ENCODE measurements around the gene F10.
"Not testable (repeated sequence)": the region's sequence is repeated elsewhere in the genome, so short reads cannot be mapped to it uniquely, and the experiment has no call there.

F10 gene

DNA sequence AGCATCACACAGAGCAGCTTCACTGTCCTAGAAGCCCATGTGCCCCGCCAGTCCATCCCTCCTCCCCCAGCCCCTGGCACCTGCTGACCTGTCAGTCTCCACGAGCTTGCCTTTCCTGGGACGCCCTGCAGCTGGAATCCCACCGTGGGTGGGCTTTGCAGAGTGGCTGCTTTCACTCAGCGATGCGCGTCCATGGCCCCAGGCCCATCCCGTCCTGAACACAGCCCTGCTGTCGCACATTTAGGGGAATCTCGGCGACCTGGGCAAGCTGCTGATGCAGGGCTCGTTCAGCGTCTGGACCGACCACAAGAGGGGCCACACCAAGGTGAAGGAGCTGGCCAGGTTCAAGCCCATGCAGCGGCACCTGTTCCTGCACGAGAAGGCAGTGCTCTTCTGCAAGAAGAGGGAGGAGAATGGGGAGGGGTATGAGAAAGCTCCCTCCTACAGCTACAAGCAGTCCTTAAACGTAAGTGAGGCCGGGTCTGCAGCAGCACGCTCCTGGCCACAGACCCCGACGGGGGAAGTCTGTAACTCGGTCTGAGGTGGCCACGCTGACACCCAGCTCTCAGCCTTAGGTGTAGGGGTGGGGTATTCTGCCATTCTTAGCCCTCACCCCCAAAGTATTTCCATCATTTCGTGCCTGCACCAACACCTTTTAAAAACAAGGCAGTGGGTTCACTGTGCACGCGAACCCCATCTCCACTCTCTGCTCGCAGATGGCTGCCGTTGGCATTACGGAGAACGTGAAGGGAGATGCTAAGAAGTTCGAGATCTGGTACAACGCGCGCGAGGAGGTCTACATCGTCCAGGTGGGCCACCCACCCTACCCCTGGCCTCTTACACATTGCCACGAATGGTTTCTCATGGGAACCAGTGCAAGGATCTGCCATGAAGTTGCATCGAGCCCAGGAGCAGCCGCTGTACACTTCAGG is 35.3 kb upstream of the F10 start:
- no peak for DNase-seq

DNA sequence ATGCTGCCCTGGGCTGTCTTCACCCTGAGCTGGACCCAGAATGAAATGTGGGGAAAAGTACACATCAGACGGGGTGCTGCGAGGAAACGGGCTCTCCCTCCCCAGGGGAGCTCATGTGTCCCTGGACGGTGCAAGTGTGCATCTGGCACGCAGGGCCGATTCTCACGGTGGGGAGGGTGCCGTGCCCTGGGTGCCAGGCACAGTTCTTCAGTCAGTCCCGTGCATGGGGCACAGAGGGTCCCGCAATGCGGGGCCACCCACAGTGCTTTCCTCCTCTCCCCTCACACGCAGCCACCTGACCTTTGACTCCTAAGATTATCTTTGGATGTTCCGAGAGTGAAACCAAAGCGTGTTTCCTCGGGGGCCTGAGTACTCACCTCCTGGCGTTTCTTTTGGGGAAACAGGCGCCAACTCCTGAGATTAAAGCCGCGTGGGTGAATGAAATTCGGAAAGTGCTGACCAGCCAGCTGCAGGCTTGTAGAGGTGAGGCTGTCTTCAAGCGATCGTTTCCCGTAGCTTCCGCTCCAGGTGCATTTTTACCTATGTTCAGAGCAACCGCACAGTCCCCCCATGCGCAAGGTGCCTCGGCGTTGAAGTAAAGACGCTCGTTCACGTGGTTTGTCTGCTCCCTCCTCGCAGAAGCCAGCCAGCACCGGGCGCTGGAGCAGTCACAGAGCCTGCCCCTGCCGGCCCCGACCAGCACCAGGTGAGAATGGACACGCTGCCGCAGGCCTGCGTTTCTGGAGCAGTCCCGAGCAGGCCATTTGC is 34.5 kb upstream of the F10 start:
- DNase-seq = no peak

DNA sequence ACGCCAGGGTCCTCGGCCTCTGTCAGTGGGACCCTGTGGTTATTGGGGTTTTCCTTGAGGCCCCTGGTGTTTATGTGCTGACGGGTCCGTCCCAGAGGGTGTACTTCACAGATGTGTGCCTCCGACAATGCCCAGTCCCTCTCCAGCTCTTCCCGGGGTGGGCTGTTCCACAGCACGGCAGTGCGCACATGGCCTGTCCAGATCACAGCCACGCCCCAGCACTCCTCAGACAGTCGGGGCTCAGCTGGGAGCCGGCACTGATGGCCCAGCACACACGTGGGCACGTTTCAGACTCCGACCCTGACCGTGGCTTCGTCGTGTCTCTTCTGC is 33.9 kb upstream of the F10 start:
- DNase-seq = no peak

DNA sequence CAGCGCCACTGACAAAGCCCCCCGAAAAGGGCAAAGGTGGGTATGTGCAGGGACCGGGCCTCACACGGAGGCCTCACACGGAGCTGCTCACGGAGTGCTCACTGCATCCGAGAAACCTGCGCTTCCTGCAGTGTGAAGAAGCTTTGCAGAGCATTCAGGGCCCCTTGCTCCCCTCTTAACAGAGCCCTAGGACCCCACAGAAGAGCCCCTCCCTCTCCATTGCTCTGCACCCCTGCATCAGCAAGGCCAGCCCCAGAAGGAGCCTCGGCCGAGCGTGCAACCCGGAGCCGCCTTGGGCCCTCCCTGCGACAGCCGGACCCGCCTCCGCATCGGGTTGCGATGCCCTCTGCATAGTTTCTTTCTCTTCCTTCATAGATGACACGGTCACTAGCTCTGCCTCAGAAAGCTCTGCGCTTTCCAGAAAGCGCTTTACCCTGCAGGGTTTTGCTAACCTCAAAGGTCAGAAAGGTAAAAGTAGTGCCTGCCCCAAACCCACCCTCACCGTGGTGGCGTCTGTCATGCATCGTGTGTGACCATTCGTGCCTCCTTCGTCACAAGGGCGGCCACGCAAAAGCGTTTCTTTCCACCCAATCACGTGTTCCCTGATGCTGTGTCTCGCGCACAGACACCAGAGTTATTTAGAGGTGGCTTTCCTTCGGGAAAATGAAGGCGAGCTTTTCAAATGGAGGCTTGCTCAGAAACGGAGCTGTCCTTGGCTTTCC is 32.7 kb upstream of the F10 start:
- DNase-seq = no peak

DNA sequence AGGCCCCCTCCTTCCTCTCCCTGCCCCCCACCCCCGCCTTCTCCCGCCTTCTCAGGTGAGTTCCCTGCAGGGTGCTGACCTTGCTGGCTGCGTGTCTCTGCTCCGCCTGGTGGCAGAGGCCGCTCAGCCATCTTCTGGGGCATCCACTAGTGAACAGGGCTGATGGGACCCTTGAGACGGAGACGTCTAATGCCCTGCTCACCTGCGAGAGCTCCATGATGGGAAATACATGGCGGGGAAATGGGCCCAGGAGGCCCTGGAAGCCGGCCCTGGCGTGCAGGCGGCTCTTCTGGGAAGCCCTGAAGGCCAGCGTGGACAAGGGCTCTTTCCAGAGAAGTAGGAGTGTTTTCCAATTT is 32.2 kb upstream of the F10 start:
- no peak for DNase-seq

DNA sequence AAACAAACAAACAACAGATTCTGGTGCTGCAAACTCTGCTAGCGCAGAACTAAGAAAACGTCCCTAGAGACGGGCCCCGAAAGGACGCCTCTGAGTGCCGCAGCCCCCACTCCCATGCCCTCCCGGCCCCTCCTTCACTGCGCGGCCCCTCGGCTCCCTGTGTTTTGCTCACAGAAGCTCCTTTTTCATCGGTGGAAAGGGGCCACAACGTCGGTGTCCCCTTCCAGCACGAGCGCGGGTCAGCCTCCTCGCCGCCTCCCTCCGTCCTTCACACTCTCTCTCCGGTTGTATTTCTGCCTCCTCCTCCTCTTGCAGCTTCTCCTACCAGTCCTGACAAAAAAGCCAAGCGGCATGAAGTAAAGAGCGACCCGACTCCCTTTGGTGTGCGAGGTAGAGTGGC is 31.8 kb upstream of the F10 start:
- DNase-seq = no peak

DNA sequence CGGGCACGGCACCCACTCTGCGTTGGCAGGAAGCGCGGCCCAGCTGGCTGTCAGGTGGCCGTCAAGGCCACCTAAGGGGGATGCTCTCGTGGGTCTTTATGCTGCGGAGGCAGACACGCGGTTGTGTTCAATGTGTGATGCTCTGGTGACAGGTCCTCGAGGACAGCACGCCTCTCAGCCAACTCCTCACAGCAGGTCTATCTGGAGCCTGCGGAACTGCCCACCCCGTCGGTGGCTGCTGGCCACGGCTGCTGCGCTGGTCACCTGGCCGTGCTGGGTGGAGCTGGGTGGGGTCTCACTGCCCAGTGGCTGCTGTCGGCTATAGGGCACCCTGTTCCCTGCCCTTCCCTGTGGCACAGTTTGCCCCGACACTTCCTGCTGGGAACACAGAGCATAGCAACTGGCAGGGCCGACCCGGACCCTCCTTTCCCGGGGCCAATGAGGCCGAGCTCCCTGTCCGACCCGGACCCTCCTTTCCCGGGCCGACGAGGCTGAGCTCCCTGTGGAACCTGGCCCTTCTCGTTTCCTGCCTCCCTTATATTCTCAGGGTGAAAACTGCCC is 31.3 kb upstream of the F10 start:
- no peak for DNase-seq

DNA sequence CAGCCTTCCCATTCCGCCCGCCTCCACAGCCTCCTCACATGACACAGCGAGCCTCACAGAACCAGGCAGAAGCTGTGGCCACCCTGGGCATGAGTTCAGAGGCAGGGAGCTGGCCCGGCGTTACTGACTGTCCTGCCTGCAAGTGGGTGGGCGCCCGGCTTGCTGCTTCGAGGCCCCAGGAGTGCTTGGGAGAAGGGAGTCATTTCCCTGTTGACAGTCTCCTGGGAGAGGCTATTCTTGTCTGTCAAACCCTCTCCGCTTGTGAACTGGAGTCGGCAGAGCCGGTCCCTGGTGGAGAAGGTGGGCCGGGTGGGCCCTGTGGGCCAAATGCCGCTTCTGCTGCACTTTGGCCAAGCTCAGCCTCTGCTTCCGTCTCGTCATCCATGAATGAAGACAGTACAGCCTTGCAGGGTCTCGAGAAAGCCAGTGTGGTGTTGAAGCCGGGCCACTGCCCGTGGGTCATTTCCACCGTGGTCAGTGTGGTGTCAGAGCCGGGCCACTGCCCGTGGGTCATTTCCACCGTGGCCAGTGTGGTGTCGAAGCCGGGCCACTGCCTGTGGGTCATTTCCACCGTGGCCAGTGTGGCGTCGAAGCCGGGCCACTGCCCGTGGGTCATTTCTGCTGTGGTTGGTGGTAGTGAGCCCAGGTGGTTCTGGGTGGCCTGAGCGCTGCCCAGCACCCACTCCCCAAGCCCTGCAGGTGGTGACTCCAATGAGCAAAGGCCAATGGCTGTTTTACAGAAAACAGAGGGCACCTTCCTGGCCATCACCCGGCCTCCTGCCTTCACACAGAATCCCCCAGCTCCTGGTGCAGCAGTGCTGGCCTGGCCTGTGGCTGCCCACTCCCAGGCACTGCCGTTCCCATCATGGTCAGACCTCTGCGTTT is 30.5 kb upstream of the F10 start:
- DNase-seq = no peak

DNA sequence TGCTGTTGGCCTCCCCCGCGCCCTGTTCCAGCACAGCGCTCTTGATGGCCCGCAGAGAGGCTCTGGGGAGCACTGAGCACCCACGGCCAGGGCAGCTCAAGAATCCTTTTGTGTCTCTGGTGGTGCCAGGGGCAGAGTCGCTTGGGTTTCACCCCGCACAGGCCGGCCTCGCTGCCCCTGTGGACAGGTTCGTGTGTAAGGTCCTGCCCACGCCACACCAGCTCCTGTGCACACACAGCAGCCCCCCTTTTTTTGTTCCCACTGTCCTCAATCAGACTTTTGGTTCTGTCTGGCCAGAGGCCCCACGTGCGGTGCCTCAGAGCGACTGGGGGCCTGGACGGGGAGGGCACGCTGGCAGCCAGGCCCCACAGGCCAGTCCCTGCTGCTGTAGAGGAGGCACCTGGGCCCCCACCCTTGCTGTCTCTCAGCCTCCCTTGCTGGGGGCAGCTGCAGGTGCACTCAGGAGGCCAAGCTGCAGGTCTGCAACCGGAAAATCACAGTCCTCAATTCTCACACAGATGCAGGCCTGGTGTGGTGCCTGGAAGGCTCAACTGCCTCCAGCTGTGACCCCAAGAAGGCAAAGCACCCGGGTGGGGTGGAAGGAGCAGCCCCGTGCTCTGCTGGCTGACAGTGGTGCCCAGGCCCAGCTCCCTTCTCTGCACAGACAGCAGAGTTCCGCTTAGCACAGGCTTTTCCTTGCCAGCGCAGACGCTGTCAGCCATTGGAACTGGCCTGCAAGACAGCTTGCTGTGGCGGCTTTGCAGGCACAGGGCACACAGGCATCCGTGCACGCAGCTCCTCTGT is 29.6 kb upstream of the F10 start:
- DNase-seq = no peak

DNA sequence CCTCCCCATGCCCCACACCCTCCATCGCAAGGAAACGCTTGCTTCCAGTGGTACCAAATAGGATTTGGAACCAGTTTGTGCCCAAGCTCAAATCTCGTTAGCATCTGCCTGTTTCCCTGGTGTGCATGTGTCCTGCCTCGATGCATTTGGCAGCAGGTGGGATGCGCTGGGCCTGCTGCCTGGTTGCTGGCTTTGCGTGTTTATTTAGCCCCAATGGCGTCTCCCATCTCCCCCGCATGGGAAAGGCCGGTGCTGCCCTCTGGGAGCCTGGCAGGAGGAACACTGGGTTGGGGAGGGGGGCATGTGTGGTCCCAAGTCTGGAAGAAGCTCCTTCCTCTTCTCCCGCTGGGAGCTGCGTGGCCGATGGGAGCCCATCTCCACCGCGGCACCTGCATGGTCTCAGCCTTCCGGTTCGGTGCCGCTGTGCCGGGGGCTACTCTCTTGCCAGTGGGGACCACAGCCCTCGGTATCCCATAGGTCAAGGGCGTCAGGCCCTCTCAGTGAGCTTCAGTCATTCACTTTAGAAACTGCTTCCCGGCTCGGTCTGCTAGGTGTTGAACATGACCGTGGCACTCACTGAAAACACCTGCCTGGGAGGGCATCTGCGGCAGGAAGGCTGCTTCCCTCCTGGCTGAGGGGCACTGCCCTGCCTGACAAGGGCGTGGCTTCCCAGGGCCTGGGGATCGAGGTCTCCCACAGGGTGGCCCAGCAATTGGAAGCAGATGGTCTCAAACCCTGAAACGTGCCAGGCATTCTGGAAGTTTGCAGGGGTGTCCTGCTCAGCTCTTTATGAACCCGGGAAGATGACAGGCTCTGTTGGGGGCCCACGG is 28.8 kb upstream of the F10 start:
- DNase-seq = no peak

DNA sequence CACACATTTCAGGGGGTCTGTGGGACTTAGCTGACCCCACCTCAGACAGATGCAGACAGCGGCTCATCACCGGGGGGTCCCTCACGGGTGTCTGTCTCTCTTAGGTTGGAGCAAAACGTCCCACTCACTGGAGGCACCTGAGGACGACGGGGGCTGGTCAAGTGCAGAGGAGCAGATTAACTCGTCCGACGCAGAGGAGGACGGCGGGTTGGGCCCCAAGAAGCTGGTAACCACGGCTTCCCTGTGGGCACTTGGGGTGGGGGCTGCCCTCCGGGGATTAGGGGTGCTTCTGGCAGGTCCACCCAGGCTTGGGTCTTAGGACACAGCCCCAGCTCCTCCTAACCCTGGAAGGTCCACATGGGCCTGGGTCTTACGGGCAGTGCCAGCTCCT is 28.2 kb upstream of the F10 start:
- DNase-seq = no peak

DNA sequence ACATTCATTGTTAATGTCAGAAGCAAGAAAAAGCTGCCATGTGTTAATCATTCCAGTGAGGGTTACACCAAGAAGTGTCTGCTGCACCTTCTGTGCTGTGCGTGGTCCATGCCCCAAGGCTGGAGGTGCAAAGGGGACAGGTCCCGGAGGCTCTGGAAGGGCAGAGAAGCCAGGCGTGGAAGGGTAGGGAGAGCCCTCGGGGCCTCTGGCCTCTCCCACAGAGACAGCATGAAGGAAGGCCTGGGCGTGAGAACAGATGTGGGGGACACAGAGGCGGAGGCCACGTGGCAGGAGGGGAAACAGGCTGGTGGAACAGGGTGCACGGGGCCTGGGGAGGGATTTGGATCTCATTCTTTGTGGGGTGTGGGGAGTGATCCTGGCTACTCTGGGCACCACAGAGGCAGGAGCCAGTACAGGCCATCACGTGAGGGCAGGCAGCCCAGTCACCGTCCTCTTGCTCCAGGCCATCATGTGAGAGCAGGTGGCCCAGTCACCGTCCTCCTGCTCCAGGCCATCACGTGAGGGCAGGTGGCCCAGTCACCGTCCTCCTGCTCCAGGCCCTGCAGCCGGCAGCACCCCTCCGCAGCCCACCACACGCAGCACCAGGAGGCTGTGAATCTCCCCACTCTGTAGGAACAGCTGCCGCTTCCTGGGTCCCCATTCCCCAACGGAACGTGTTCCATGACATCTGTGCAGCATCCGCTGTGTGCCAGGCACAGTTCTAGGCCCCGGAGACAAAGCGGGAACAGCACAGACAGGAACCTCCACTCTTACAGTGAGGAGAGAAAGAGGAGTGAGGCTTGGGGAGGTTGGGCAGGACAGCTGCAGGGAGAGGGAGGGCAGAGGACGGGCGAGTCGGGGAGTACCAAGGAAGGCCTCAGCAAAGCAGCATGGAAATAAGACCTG is 27.2 kb upstream of the F10 start:
- DNase-seq = no peak

DNA sequence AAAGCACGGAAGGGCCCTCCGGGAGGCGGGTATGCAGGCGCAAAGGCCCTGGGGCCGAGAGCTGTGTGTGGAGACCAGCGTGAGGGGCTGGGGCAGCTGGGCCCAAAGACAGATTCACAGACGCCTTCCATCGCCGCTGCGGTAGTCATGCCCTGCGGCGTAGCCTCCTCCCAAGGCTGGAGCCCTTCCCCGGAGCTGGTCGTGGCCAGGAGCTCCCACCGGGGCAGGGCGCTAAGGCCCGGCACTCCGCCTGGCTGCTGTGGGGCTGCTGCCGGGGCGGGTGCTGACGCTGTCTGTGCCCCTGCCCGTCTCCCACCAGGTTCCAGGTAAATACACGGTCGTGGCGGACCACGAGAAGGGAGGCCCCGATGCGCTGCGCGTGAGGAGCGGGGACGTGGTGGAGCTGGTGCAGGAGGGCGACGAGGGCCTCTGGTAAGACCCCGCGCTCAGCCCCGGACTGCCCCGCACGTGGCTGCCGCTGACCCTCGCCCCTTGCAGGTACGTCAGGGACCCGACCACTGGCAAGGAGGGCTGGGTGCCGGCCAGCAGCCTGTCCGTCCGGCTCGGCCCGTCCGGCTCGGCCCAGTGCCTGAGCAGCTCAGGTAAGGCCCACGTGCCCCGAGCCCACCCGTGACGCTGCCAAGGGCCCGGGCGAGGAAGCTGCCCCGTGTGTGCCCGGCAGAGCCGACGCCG is 26.4 kb upstream of the F10 start:
- no peak for DNase-seq

DNA sequence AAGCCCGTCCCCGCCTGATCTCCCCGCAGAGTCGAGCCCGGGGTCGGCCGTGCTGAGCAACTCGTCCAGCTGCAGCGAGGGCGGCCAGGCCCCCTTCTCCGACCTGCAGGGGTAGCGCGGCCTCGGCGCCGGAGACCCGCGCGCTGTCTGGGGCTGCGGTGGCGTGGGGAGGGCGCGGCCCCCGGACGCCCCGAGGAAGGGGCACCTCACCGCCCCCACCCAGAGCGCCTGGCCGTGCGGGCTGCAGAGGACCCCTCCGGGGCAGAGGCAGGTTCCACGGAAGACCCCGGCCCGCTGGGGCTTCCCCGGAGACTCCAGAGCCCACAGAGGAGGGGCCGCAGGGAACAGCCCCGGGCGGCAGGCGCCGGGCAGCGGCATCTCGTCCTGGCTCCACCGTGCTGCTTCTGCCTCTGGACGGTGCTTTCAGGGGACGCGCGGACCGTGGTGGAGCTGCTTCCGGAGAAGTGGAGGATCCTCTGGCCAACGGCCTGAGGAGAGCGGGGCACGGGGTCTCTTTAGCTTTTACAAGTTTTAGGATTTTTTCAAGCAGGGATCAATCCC is 25.8 kb upstream of the F10 start:
- DNase-seq = no peak

DNA sequence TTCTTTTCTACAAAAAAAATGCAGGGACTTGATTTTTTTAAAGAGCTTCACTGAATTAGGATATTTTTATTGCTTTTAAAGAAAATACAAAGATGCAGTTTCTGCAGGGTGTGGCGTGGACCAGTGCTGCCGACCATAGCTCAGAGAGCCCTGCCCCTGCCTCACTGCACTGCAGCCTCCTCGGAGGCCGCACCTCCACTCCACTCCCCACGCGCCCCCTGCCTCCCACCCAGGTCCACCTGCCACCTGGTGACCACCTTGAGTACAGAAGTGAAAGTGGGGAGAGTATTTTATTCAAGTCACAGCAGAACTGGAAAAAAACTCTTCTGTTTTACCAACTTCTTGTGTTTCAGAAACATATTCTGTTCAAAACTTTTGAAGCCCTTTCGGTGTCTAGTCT is 24.9 kb upstream of the F10 start:
- no peak for DNase-seq

DNA sequence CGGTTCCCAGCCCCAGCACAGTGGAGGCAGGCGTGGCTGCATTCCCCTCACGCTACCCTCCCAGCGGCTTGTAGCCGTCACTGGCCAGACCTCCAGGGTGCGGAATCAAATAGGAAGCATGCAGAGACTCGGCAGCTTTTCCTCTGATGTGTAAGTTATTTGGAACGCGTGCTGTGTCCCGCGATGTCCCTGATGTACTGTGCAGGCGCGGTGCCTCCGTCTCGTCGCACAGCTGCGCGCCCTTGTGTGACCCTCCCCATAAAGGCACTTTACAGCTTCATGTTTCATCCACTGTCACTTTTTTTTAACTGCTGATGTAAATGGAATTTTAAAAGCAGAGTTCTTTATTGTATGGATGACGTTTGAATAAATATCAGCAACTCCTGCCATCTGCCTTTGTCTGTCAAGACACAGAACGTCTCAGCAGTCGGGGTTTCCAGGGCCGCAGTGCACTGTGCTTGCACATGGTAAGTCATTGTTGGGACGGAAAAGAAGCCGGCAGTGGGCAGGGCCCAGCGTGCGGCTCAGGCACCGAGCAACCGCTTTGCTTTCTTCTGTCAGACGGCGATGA is 24.4 kb upstream of the F10 start:
- DNase-seq = peak; percentile 69

DNA sequence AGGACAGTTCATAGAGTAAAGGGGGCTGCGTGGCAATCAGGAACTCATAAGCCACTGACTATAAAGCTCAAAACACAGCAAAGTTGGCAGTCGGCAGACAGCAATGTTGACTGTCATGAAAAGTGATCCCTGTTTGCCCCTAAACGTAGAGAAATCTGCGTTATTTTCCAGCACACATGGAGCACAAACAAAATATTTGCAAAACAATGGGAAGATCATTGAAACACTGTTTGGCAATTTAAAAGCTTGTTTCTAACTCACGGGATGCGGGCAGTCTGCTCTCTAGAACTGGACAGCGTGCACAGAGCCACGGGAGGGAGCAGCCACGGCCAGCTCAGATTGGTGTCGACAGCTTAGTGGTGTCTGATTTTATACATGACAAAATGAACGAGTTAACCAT is 23.5 kb upstream of the F10 start:
- DNase-seq = no peak

DNA sequence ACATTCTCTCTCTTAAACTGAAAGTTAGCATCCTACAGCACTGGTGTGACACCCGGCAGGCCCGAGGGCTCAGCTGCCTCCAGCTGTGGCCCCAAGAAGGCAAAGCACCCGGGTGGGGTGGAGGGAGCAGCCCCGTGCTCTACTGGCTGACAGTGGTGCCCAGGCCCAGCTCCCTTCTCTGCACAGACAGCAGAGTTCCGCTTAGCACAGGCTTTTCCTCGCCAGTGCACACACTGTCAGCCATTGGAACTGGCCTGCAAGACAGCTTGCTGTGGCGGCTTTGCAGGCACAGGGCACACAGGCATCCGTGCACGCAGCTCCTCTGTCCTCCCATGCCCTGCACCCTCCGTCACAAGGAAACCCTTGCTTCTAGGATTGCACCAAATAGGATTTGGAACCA is 20.3 kb upstream of the F10 start:
- not testable (repeated sequence) for DNase-seq

All from eye (tissue), 1 donor.